ENCODE measurements around the gene RBBP7. TPM values are rescaled to one million over a fixed set of nuclear protein-coding genes. Genes with fewer than 3 reads are reported as not detected.

The RBBP7 gene
- total RNA-seq, 1 donor from 2014 or later, result 202 TPM

DNA sequence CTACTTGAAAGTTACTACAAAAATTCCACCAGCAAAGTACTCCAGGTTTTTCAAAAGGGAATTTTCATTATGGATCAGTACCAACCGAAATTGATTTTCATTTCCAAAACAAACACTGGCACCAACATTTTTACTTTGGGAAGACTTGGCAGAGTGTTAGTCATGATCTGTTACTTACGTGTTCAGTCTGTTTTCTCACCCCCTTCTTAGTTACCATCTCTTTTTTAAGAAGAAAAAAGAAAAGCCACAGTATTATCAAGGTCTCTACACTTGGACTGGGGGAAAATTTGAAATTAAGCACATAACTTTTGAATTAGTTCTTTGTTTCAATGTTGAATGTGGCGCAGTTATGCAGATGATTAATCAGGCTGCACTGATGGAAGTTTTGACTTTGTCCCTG is 27.5 kb downstream of the RBBP7 start:
- no peak for DNase-seq (ENCODE audit: extremely low spot score, unreplicated experiment)
- Mint-ChIP-seq H3K27ac (peak overlapping the region; percentile 56), H3K27me3 (no peaks in the 10 kb centered on the region), H3K4me3 (no peak overlapping the region), H3K9me3 (no peaks in the 10 kb centered on the region), H3K36me3 (peaks cover 50% of the 10 kb centered on the region), H3K4me1 (ENCODE audit: unreplicated experiment) (peaks cover 16% of the 10 kb centered on the region)
- TF ChIP-seq, protein P1, sequence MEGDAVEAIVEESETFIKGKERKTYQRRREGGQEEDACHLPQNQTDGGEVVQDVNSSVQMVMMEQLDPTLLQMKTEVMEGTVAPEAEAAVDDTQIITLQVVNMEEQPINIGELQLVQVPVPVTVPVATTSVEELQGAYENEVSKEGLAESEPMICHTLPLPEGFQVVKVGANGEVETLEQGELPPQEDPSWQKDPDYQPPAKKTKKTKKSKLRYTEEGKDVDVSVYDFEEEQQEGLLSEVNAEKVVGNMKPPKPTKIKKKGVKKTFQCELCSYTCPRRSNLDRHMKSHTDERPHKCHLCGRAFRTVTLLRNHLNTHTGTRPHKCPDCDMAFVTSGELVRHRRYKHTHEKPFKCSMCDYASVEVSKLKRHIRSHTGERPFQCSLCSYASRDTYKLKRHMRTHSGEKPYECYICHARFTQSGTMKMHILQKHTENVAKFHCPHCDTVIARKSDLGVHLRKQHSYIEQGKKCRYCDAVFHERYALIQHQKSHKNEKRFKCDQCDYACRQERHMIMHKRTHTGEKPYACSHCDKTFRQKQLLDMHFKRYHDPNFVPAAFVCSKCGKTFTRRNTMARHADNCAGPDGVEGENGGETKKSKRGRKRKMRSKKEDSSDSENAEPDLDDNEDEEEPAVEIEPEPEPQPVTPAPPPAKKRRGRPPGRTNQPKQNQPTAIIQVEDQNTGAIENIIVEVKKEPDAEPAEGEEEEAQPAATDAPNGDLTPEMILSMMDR (conservative IDR thresholded peaks at IDR 0.05), result no peak

DNA sequence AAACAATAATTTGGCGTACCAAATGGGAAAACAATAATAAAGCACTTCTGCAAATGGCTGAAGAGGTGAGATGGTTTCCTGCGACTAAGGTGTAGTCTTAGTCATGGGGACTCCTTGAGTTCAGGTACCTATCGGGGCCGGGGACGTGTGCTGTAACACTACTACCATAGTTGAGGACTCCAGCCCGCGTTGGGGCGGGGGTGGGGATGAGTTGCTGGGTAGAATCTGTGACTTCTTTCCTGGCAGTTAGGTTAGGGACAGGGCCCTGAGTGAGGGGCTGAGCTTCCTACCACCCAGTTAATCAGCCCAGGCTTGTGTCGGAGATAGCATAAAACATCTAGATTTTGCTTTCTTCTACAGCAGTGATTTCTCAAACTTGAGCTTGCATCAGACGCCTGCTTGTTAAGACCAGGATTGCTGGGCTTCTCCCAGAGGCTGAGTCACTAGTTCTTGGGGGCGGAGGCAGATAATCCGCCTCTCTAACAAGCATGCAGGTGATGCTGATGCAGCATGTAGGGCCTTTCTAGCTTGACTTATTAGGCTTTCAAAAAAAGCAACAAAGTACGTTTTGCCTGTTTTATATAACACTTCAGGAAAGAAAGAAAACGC is 30.2 kb downstream of the RBBP7 start:
- Mint-ChIP-seq H3K27me3 (no peaks in the 10 kb centered on the region), H3K27ac (peak overlapping the region; percentile 31), H3K9me3 (no peaks in the 10 kb centered on the region), H3K36me3 (peaks cover 56% of the 10 kb centered on the region), H3K4me1 (ENCODE audit: unreplicated experiment) (peaks cover 29% of the 10 kb centered on the region), H3K4me3 (no peak overlapping the region)
- TF ChIP-seq, protein P1 (conservative IDR thresholded peaks at IDR 0.05), result no peak
- no peak for DNase-seq (ENCODE audit: extremely low spot score, unreplicated experiment)

DNA sequence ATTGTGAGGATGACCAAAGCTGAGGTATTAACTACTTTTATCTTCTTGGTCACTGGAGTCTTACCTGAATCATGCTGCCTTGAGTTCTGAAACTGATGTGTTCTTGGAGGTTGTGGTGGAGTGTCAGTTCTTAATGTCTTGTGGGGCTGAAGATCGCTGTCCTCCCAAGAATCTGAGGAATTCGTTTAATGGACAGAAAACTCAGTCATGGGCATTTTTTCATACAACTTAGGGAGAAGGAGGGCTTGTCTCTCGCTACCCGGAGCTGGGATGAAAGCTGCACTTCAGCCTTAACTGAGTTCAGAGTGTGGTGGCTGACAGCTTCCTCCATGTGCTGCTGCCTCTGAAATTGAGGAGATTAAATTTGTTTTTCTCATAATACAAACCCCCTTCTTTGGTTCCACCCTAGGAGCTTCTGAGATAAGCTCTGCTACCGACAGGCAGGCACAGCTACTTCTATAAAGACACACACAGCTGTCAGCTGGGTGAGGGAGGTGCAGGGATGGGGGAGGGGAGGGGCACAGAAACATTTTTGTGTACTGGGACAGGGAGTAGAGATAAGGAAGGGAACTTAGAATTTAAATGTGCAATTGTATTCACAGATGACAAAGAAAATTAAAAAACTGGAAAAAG is 30.8 kb downstream of the RBBP7 start:
- Mint-ChIP-seq H3K4me3 (no peak overlapping the region), H3K4me1 (ENCODE audit: unreplicated experiment) (peaks cover 35% of the 10 kb centered on the region), H3K27ac (peak overlapping the region; percentile 31), H3K36me3 (peaks cover 55% of the 10 kb centered on the region), H3K9me3 (no peaks in the 10 kb centered on the region), H3K27me3 (no peaks in the 10 kb centered on the region)
- TF ChIP-seq, protein P1 (conservative IDR thresholded peaks at IDR 0.05), result no peak
- no peak for DNase-seq (ENCODE audit: extremely low spot score, unreplicated experiment)

DNA sequence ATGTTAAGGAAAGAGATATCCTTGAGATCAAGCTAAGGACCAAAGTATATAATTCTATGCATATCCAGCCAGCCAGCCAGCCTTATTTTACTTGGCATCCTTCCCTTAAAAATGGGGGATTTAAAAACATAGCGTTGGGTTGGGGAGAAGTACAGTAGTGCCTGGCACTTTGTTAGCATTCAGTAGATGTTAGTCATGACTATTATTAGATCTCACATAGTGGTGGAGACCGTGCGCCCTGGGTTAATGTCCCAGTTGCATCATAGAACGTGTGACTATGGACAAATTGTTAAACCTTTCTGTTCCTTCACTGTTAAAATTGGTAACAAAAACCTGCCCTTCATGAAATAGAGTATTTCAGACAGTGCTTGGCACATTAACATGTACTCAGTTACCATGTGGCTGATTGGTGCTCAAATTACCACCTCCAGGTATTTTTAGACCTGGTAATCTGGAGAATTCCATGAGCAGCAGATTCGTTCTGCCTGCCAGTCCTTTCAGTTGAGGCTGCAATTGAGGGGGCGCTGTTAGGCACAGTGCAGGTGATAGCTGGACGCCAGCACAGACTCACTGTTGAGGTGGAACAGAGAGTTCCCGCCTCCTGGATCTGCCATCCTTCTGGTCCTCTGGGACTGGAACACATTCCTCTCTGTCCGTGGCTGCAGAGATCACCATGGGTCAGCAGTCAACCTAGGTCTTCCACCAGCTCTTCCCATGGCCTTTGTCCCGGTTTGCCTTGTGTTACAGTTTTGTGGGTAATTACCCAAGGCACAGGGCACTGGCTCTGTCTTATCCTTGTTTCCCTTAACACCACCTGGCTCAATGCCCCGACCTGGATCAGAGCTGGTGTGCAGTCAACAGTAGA is 31.7 kb downstream of the RBBP7 start:
- TF ChIP-seq, protein P1 (conservative IDR thresholded peaks at IDR 0.05), result no peak
- Mint-ChIP-seq H3K4me3 (no peak overlapping the region), H3K9me3 (no peaks in the 10 kb centered on the region), H3K27ac (no peak overlapping the region), H3K27me3 (no peaks in the 10 kb centered on the region), H3K4me1 (ENCODE audit: unreplicated experiment) (peaks cover 42% of the 10 kb centered on the region), H3K36me3 (peaks cover 62% of the 10 kb centered on the region)
- DNase-seq (ENCODE audit: extremely low spot score, unreplicated experiment), result no peak

DNA sequence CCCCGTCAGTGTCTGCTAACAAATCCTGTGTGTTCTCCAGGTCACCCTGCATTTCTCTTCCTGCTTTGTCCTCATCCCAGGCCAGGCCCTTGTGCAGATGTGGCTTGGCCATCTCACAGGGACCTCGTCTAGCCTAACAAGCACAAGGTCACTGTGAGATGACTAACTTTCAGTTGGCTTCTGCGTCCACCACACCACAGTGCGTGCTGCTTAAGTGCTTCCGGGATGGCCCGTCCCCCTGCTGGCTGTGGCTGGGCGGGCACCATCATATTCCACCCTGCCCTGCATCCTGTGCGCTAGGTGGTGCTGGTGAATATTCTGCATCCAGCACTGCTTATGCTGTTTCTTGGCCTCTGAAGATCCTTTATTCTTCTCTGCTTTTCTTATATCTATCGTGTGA is 33.8 kb downstream of the RBBP7 start:
- H3K4me1 Mint-ChIP-seq (ENCODE audit: unreplicated experiment), result peaks cover 52% of the 10 kb centered on the region
- H3K27me3 Mint-ChIP-seq, result no peaks in the 10 kb centered on the region
- peaks cover 53% of the 10 kb centered on the region for H3K36me3 Mint-ChIP-seq
- H3K4me3 Mint-ChIP-seq, result no peak overlapping the region
- no peak for DNase-seq (ENCODE audit: extremely low spot score, unreplicated experiment)
- TF ChIP-seq, protein P1 (conservative IDR thresholded peaks at IDR 0.05), result peak; percentile 76
- no peaks in the 10 kb centered on the region for H3K9me3 Mint-ChIP-seq
- H3K27ac Mint-ChIP-seq, result peak overlapping the region; percentile 81
